HG02973 (cell line): ENCODE measurements around the gene AQP12A.

Experiments
- ATAC-seq: cut with Tn5 transposase; IDR thresholded peaks from one replicate; pipeline ENCODE4 v1.9.1; 2021; ENCODE audit warnings: moderate library complexity; ENCODE audit not compliant: unreplicated experiment

The AQP12A gene

DNA sequence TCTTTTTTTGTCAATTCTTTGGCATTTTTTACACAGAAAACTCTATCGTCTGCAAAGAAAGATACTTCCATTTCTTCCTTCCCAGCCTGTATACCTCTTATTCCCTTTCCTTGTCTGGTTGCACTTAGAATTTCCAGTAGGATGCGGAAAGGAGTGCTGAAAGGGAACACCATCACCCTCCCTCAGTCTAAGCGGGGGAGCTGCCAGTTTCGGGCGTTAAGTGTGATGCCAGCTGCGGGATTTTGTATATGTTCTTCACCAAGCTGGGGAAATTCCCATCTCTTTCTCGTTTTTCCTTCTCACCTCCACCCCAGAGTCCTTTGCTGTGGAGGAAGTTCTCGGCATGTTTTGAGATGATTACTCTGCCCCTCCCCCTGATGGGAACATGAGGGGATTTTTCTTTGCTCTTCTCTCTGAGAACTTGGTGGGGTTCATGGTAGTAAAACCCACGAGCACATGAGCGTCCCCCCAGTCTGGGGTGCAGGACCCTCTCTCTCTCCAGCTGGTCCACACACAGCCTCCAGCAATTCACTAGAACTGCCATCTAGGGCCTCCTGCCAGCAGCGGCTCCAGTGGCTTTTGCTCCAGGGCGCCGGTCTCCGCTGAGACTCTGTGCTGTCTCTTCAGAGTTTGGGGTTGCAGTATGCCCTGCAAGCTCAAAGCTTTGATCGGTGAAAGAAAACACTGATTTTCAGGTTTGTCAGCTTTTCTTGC lies 15.5 kb downstream of the AQP12A start:
- ATAC-seq: no peak

DNA sequence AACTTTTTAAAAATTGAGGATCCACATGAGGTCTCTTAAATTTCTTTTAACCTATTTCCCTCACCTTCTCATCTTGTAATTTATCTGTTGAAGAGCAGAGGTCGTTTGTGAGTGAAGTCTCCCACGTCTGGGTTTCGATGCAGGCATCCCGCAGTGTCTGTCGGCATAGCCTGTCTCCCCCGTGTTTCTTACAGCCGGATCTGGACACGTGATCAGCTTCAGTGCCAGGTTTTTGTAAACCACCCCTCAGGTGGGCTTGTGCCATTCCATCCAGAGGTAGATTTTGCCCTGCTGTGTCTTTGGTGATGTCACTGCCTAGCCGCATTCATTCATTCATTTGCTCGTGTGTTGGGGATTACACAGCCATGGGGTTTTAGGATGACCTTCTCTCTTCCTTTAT lies 16.2 kb downstream of the AQP12A start:
- no peak for ATAC-seq

DNA sequence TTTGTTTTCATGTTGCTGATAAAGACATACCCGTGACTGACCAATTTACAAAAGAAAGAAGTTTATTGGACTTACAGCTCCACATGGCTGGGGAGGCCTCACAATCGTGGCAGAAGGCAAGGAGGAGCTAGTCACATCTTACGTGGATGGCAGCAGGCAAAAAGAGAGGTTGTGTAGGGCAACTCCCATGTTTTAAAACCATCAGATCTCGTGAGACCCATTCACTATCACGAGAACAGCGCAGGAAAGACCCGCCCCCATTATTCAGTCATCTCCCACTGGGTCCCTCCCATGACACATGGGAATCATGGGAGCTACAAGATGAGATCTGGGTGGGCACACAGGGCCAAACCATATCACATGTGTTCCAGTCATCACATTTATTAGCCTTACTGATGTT lies 16.8 kb downstream of the AQP12A start:
- ATAC-seq: no peak

DNA sequence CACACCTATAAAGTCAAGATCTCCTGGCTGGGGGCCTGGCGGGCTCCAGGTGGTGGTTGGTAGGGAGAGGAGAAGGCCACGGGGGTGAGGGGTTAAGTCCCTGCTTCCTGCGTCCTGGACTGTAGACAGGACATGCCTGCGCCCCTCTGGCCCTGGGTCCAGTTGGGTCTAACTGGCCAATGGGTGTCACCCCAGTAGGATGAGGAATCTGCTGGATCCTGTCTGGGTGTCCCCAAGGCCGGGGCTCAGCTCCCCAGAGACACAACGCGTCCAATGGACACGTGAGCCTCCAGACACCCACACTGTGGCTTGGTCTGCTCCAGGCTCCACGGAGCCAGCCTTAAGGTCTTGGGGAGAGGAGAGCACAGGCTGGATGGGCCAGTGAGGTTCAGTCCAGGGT lies 19.6 kb downstream of the AQP12A start:
- no peak for ATAC-seq

DNA sequence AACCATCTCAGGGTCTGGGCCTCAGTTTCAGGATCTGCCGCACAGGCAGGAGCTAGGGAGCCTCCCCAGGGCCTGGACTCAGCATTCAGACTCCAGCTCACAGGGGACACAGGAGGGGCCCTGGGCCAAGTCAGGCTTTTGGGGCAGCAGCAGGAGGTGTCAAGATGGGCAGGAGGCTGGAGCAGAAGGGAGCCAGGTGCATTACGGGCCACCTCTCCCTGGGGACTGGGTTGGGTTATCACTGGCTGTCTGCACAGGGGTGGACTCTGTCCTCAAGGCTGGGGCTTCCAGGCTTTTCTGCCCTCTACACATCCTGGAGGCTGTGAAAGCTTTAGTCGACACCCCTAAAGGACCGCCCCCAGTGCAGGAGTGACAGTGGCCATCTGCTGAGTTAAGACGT lies 20.0 kb downstream of the AQP12A start:
- no peak for ATAC-seq

DNA sequence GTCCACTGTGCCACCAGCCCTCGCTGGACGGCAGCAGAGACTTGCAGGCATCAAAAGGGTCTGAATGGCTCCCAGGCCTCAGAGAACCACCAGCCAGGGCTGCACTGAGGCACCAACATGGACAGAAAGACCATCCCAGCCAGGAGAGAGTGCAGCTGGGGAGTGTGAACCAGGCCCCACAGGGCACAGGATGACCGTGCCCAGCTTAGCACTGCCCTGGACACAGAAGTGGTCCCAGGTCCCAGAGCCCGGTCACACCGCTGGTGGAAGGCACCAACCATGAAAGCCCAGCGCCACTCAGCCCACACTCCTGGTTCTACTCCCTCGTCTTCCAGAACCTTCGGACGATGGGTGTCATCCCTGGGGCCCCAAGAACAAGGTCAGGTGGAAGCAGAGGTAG lies 20.5 kb downstream of the AQP12A start:
- no peak for ATAC-seq

DNA sequence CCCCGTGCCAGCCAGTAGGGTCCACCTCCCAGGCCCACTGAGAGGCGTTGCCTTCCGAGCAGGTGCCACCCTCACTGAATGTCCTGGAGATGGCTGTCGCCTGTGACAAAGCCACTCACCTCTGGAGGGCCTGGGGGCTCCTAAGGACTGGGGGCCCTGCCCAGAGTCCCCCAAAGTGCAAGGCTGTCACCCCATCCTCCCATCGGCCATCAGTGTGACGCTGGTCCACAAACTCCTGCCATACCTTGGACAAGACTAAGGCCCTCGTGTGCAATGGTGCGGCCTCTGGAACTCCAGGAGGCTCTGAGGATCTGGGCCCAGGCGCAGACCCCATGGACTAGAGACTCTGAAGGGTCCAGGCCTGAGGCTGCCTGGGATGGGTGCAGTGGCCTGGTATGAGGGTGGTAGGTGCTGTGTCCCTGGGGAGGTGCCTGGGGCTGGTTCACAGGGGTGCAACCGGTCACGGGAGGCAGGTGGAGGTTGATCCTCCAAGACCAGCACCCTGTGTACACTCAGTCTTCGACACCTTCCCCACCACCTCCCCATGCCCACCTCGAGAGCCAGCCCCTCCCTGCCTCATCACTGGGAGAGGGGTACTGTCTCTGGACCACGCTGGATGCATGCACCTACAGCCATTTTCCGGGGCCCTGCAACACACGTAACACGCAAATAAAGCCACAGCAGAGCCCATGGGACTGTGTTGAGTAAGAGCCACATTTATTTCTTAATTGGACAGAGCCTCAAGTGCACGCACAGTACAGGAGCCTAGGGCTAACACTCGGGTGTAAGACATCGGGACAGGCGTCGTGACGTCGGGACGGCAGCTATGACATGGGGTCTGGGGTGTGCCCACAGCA lies 21.6 kb downstream of the AQP12A start:
- ATAC-seq: no peak

DNA sequence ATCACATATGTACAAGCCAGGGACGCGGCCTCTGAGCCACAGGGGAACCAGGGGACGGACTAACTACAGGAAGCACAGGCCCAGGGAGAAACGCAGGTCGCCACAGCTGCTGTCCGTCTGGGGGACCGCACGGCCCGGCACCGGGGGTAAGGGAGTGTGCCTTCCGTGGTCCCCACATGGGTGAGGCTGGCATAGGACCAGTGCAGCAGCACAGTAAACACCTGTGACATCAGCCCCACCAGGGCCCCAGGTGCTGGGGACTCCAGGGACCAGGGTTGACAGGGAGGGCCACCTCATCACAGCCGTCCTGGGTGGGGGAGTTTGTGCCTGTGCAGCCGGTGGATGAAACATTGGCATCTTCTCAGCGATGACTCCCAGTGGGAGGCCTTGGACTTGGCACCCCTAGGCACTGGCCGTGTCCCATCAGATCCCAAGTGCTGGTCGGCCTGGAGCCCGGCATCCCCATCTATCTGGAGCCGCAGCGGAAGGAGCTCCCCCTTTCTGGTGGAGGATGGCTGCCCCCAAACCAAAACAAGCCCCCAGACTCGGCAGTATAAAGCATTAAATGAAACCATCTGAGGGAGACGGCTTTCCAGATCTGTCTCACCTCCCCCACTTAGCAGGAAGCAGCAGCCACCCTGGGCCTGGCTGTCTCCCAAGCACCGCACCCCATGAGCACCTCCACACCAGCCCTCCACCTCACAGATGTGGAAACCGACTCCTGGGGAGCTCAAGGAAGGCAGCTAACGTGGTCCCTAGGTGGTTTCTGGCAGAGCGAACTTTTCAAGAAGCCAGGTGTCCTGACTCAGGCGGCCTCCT lies 22.5 kb downstream of the AQP12A start:
- no peak for ATAC-seq

DNA sequence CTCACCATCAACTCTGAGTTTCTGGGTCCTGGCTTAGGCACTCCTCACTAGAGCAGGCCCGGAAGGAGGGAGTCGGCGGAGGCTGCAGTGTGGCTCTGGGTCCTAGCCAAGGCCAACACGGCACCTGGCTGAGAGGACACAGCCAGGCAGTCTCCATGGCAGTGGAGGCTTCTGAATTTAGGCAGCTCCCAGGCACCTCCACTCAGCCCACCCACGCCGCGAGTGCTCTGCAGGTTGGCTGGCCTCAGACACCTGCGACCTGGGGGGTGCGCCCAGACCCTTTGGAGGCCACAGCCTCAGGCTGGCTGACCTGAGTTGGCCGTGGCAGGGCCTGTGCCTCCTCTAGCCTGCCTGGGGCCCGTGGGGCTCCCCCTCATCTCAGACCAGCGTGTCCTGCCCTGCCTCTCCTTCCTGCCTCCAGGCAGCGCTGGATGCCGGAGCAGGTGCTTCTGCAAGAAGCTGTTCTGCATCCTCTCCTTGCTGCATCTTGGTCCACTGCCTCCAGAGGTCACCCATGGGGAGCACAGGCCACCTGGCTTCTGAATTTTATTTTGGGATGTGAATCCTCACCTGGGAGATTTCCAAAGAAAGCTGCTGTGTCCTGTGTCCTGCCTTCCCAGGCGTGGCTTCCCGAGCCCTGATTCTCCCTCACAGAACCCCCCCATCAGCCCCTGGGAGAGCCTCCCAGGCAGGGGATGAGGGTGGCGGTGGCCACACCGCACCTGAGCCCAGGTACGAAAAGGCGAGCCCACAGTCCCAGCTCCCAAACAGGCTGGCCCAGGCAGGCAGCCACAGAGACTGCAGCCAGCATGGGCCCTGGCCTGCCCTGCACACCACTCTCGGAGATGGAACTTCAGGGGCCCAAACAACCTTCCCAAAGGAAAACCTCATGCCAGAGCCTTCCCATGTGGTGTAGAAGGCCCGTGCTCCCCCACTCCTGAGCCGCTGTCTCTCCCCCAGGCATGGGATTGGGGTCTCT lies 23.4 kb downstream of the AQP12A start:
- no peak for ATAC-seq

DNA sequence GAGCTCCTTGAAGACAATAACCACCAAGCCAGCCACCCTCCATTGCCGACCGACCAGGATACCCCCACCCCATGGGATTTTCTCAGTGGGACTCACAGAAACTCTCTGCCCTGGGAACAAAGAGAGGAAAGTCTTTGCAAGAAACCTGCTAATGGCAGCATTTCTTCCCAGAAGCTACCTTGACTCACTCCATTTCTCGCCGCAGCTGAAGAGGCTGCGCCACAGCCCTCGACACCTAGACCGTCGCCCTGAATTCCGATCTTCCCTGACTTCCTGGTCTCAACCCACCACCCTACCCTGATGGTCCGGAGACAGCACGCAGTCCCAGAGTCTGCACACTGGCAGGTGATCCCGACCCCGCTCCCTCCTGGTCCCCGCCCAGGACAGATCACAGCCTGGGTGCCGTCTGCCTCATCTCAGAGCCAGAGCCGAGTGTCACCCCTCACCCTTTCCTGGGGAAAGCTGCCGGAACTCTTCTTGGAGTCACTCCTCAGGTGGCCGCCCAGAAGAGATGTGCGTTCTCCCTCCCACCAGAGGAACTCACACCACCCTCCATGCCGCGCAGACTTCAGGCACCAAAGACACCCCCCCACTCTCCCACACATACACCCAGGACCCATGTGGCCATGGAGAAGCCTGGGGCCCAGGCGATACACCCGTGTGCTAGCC lies 24.6 kb downstream of the AQP12A start:
- no peak for ATAC-seq

DNA sequence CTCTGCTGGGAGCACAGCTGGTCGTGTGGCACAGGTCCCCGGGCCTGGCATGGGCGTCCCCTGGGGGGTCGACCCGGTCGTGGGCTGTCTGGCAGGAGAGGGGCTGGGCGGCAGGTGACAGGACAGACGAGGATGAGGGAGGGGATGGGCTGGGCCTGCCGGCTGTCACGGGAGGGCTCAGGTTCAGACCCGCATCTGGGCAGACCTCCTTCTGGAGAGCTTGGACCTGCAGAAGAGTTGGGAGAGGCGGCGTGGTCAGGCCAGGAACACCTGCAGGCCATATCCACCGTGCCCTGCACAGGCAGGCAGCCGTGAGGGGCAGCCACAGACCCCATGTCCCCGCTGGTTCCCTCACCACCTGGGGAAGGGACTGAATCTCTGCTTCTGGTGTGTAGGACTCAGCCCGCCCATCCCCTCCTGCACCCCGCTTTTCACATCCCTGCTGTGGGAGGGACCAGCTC lies 25.5 kb downstream of the AQP12A start:
- no peak for ATAC-seq

DNA sequence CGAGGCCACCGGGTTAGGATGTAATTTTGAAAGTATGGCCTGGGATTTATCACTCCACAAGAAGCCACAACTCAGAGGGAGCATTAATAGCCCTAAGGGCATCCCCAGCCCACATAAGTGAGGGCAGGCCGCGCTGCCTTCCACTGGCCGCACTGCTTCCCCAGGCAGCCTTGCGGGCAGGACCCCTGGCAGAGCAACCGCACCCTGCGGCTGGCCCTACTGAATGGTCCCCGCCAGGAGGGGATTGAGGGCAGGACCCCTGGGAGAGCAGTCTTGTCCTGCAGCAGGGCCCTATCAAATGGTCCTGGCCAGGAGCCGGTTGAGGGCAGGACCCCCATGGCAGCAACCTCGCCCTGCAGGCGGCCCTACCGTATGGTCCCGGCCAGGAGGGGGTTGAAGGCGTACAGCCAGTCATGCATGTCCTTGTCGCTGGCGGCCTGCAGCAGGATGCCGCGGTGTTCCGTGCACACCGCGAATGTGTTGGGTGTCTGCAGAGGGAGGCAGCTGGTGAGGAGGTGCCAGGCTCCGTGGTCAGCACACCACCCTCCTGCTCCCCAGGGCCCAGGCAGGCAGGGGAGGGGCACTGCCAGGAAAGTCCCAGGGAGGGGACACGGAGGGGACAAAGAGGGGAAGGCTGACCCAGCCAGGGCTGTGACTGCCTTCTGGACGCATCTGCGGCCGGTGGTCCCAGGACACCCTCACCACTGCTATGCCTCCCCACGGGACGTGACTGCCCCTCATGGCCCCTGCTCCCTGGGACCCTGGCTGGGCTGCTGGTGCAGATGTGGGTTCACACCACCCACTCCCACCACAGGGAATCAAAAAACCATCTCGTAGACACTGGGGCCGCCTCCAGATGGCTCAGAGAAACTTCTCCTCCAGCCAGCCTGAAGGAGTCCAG lies 26.3 kb downstream of the AQP12A start:
- ATAC-seq: no peak

DNA sequence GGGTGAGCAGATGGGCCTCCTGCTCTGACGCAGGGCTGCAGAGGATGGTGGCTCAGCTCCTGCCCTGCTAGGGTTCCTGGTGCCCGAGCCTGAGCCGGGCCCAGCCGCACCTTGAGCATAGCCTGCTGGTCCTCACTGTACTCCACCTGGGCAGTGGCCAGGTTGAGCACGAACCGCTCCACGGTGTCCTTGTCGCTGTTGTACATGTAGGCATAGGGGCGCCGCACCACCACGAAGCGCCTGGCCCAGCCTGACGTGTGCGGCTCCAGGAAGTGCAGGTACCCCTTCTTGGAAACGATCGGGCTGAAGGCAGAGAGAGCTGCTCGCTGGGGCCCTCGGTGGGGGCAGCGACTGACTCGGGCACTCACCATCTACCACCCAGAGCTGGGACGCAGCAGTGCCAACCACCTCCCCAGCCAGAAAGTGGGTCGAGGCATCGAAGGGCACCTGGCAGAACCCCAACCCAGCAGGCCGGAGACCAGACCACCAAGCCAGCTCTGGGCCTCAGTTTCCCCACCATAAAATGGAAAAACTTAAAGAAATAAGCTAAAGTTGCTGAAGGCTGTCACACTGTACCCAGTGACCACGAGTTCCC lies 27.3 kb downstream of the AQP12A start:
- ATAC-seq: no peak

DNA sequence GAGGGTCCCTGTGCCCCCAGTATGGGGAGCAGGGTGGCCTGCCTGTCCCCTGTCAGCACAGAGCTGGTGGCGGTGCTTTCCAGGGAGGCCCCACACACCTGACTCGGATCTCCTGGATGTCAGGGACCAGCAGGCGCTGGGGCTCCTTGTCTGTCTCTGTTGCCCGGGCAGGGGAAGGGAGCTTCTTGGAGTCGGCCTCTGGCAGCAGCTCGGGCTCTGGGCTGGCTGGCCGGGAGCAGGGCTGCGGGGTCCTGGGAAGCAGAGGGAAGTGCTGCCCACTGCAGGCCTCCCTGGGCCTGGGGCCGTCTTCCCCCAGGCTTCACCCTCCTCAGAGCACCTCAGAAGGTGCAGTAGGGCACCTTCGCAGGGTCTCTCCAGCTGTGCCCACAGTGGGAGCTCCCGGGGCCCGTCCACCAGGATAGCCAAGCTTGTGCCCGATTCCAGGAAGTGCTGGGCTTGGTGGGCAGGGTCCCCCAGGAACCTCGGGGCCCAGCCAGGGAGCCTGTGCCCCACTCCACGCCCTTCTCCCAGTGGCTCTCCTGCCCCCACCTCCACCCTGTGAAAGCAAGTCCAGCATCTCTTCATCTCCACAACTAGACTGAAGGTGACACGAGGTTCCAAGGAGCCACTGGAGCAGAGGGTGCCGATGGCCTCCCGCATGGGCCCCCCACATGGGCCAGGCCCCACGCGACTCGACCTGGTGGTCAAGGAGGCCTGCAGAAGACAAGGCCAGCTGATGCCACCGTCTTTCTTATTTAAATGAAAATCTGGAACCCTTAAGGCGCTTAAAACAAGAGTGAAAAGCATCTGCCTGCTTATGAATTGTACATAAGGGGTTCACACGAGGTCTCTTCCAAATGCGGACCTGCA lies 28.2 kb downstream of the AQP12A start:
- no peak for ATAC-seq

DNA sequence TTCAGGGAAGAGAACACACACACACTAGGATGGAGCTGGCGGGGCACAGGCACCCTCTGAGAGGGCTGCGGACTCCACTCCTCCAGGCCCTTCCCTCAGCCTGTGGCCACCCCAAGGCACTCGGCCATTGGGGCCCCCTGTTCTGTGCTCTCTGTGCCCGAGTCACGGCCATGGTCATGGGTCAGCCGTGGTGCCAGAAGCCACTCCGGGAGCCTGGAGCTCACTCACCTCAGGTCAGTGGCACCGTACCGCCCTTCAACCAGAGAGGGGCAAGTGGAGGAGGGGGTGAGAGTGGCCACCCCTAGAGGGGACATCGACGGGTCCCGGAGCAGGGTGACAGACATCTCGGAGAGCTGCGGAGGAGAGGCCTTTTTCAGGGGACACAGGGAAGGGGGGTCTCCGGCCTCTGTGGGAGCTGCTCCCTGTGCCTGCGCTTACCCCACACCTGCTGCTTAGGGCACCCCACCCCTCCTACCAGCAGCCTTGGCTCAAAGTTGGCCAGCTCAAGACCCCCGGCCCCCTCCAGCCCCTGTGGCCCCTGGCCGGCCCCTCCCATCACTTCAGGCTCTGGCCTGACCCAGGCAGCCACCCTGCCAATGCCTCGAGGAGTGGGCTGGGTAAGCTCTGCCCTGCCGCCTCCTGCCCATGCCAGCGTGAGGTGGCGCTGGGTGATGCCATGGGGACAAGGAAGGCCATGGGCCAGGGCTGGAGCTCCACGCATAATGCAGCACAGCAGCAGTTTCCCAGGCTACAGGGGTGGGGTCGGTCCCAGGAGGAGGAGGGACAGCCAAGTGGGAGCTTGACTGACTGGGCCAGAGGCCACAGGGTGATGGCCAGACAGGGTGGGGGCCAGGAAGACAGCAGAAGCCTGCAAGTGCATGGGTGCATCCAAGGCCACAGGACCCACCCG lies 29.3 kb downstream of the AQP12A start:
- no peak for ATAC-seq

DNA sequence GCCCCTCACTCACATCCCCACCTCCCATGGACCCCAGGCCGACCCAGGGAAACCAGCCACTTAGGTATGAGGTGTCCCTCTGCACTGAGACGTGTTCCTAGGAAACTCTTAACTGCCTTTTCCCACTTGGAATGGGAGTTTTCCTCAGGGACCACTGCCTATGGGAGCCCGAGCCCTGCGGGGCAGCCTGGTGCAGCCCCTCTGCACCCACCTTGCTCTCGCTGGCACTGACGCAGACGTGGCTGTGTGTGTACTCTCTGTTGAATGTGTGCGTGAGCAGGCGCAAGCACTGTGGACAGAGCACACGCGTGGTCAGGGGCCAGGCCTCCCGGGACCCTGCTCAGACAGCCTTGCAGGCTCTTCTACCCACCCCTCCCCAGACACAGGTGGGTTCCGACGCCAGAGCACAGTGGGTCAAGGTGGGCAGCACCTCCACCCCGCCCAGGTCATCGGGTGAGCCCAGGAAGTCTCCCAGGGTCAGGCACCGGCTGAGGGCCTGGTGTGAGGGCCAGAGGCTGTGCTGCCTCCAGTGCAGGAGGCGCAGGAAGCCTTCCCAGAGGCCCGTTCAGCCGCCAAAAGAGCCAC lies 30.0 kb downstream of the AQP12A start:
- ATAC-seq: no peak
